Caco-2 (cell line): ENCODE measurements around the gene FOXP1. TPM values are rescaled to one million over a fixed set of nuclear protein-coding genes. Genes with fewer than 3 reads are reported as not detected.

Source experiments
- BruUV-seq: library from RNA; stranded (reverse); fragments of 400-500 nt; replicated peaks from 2 replicates; lab custom pipeline; 2021; lab: Mats Ljungman, UMichigan
- CTCF ChIA-PET: fragments of 300-600 bp; sonication (Branson Sonifier 250); formaldehyde crosslinking; loops from one replicate; lab custom pipeline; 2022; ENCODE audit warnings: antibody characterized with exemption; lab: Charles Lee
- POLR2A ChIA-PET: fragments of 300-600 bp; sonication (Branson Sonifier 250); formaldehyde crosslinking; loops from one replicate; lab custom pipeline; 2022; ENCODE audit warnings: antibody characterized with exemption; lab: Charles Lee
- DNase-seq, 2 experiments: peaks; one replicate each; pipeline versions ENCODE4 v3.0.0 to v3.0.0-alpha.2; 2020 to 2022
- H3K27me3 ChIP-seq: replicated peaks from 2 replicates; pipeline ENCODE4 v1.6.0; 2011; ENCODE audit warnings: low read length; ENCODE audit not compliant: control insufficient read depth, insufficient read depth
- H3K36me3 ChIP-seq: 2 replicates; pipeline ENCODE4 v1.5.1; 2011; ENCODE audit warnings: low read length; ENCODE audit not compliant: control insufficient read depth, insufficient read depth
- H3K4me1 ChIP-seq: fragments of 250-450 bp; sonication (Bioruptor Pico); 2 replicates; pipeline ENCODE4 v1.5.1; 2020; ENCODE audit warnings: mild to moderate bottlenecking
- H3K4me3 ChIP-seq: 2 replicates; pipeline ENCODE4 v1.5.1; 2011; ENCODE audit warnings: low read depth, mild to moderate bottlenecking, control low read depth, low read length
- H3K9me3 ChIP-seq: fragments of 250-450 bp; sonication (Bioruptor Pico); 2 replicates; pipeline ENCODE4 v1.5.1; 2020; ENCODE audit warnings: mild to moderate bottlenecking, moderate library complexity
- H3K27ac Mint-ChIP-seq: one replicate; pipeline ENCODE4 v1.8.0; 2022; ENCODE audit warnings: mixed read lengths; ENCODE audit not compliant: unreplicated experiment
- H3K27me3 Mint-ChIP-seq: one replicate; pipeline ENCODE4 v1.8.0; 2022; ENCODE audit warnings: mixed read lengths; ENCODE audit not compliant: insufficient read depth, unreplicated experiment
- H3K36me3 Mint-ChIP-seq: one replicate; pipeline ENCODE4 v1.8.0; 2022; ENCODE audit warnings: mild to moderate bottlenecking, mixed read lengths; ENCODE audit not compliant: insufficient read depth, unreplicated experiment
- H3K4me1 Mint-ChIP-seq: one replicate; pipeline ENCODE4 v1.8.0; 2022; ENCODE audit warnings: low read depth, mixed read lengths; ENCODE audit not compliant: unreplicated experiment
- H3K4me3 Mint-ChIP-seq: one replicate; pipeline ENCODE4 v1.8.0; 2022; ENCODE audit warnings: mild to moderate bottlenecking, moderate library complexity, mixed read lengths; ENCODE audit not compliant: unreplicated experiment
- H3K9me3 Mint-ChIP-seq: one replicate; pipeline ENCODE4 v1.8.0; 2022; ENCODE audit warnings: mixed read lengths; ENCODE audit not compliant: unreplicated experiment
- CTCF ChIP-seq, 2 experiments: fragments of 200-600 bp in 1 of 2; IDR thresholded peaks; 1 replicate in 1 of 2; 2 replicates in 1 of 2; pipeline versions ENCODE4 v1.5.1 to v1.8.0; 2011 to 2022; ENCODE audit warnings: antibody characterized with exemption in 1 of 2, control low read depth in 1 of 2, inconsistent platforms in 1 of 2, low read depth in 1 of 2, low read length in 1 of 2, mild to moderate bottlenecking in 1 of 2, moderate library complexity in 1 of 2; ENCODE audit not compliant: insufficient read depth in 1 of 2, severe bottlenecking in 1 of 2, unreplicated experiment in 1 of 2
- intact Hi-C: fragments of 100-400 bp; cut with micrococcal nuclease; formaldehyde crosslinking; loops from one replicate; pipeline ENCODE4 v1.10.0; 2022; ENCODE audit not compliant: unreplicated experiment
- total RNA-seq: library from RNA; stranded (reverse); gene quantifications from 2 replicates; pipeline ENCODE4 v1.2.3, GENCODE V29; 2022

The FOXP1 gene
- total RNA-seq, 1 experiment from 2014 or later: 131 TPM

GRCh38 chr3:71082833-71083232, 500.7 kb downstream of the FOXP1 start:
- H3K27me3 Mint-ChIP-seq: no peaks in the 10 kb centered on the region
- H3K36me3 Mint-ChIP-seq: peaks cover 32% of the 10 kb centered on the region
- intact Hi-C loops: no loop called here
- H3K9me3 Mint-ChIP-seq: no peaks in the 10 kb centered on the region
- Histone ChIP-seq H3K9me3 (no peaks in the 10 kb centered on the region), H3K4me3 (no peak overlapping the region), H3K36me3 (no peaks in the 10 kb centered on the region), H3K27me3 (no peaks in the 10 kb centered on the region), H3K4me1 (peaks cover 4% of the 10 kb centered on the region; the same call in 1 of the 2 replicates)
- H3K4me3 Mint-ChIP-seq: no peak overlapping the region
- no peak for TF ChIP-seq CTCF (IDR thresholded peaks at IDR 0.05; ENCODE audit: insufficient read depth in 1 of 2, low read depth in 1 of 2, low read length in 1 of 2, severe bottlenecking in 1 of 2, unreplicated experiment in 1 of 2)
- ChIA-PET POLR2A (no interaction called here), CTCF (no interaction called here)
- peak overlapping the region; percentile 80 for H3K27ac Mint-ChIP-seq
- no TSS peak for BruUV-seq
- no peak for DNase-seq
- H3K4me1 Mint-ChIP-seq: peaks cover 33% of the 10 kb centered on the region

DNA sequence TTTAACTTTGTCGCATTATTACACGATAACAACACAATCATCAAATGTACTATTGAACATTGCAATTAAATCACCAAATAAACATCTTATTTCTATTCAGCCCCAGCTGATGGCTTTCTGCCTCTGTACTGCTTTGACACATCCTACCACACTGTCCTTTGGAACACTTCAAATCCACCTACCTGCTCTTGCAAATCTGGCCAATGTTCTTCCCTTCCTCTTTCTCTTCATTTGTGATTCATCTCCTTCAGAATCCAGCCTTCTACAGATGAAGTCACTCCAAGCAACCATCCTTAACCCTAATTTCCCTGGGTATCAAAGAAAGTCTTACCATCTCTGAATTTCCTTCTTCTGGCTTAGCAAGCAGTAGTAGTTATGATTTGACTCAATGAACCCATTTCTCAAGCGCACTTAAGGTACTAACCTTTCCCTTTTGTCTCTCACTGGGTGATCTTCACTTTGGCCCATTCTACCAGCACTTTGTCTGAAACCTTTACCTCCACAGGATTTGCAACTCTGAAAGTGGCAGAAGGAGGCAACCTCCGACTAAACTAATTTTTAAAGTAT, 502.9 kb downstream of the FOXP1 start:
- Mint-ChIP-seq H3K27me3 (no peaks in the 10 kb centered on the region), H3K4me3 (no peak overlapping the region), H3K9me3 (no peaks in the 10 kb centered on the region), H3K4me1 (peaks cover 31% of the 10 kb centered on the region), H3K36me3 (peaks cover 26% of the 10 kb centered on the region), H3K27ac (no peak overlapping the region)
- no peaks in the 10 kb centered on the region for H3K27me3 ChIP-seq
- no peak for TF ChIP-seq CTCF (IDR thresholded peaks at IDR 0.05; ENCODE audit: insufficient read depth in 1 of 2, low read depth in 1 of 2, low read length in 1 of 2, severe bottlenecking in 1 of 2, unreplicated experiment in 1 of 2)
- H3K9me3 ChIP-seq: no peaks in the 10 kb centered on the region
- H3K4me3 ChIP-seq: no peak overlapping the region
- no peak for DNase-seq
- no peaks in the 10 kb centered on the region for H3K4me1 ChIP-seq
- intact Hi-C loops: no loop called here
- CTCF ChIA-PET: interaction anchor here (0.6 kb wide), 1 partner anchor 818 kb away, joined by 3 read pairs; no protein-coding TSS in a partner anchor
- H3K36me3 ChIP-seq: no peaks in the 10 kb centered on the region
- BruUV-seq: no TSS peak
- POLR2A ChIA-PET: no interaction called here

DNA sequence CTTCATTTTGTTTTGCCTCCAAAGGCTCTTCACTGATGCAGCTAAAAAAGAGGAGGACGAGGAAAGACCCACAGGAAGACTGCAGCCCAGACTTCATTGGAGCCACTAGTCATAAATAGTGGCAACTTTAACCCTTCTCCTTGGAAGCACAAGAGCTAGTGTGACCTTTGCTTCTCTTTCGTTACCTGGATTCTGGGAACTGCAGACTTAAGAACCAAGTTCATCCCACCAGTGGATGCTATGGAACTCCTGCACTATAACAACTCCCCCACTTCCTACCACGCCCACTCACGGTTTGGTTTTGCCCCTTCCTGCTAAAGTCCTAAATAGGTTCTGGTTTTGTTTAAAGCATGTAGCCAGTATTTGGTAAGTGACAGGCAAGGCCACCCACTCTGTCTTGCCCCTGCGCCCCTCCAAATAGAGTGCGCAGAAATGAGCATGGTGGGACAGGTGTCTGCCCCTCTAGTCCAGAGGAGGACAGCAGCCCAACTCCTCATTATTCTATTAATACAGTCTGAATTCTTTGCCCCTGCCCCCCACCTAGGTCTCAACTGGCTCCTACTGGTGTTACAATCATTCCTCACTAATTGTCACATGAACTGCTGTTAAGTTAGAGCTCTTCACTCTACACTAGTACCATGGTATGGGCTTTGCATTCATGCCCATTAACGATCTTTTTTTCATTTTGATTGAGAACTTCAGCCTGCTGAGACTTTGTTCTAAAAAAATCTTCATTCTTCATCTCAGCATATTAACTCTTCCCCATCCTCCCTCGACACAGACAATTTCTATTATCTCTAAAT, 504.6 kb downstream of the FOXP1 start:
- BruUV-seq: no TSS peak
- no peaks in the 10 kb centered on the region for H3K27me3 Mint-ChIP-seq
- CTCF ChIA-PET: no interaction called here
- H3K27ac Mint-ChIP-seq: peak overlapping the region; percentile 43
- H3K27me3 ChIP-seq: no peaks in the 10 kb centered on the region
- intact Hi-C loops: no loop called here
- no peaks in the 10 kb centered on the region for H3K9me3 Mint-ChIP-seq
- DNase-seq: no peak
- H3K36me3 ChIP-seq: no peaks in the 10 kb centered on the region
- peaks cover under 1% of the 10 kb centered on the region for H3K4me1 ChIP-seq
- POLR2A ChIA-PET: no interaction called here
- TF ChIP-seq CTCF (IDR thresholded peaks at IDR 0.05; ENCODE audit: insufficient read depth in 1 of 2, low read depth in 1 of 2, low read length in 1 of 2, severe bottlenecking in 1 of 2, unreplicated experiment in 1 of 2): no peak
- H3K4me3 Mint-ChIP-seq: no peak overlapping the region
- no peak overlapping the region for H3K4me3 ChIP-seq
- H3K9me3 ChIP-seq: no peaks in the 10 kb centered on the region
- peaks cover 22% of the 10 kb centered on the region for H3K36me3 Mint-ChIP-seq
- H3K4me1 Mint-ChIP-seq: peaks cover 32% of the 10 kb centered on the region
